HL-60/S4 (cell line): Measurements from ENCODE around the gene GPR78.
"Not testable (repeated sequence)": the region's sequence is repeated elsewhere in the genome, so short reads cannot be mapped to it uniquely, and the experiment has no call there.

Experiments used
- in situ Hi-C: fragments of 300-500 bp; cut with MboI; formaldehyde crosslinking; loops from 2 replicates; pipeline ENCODE4 v1.14.3; 2022; ENCODE audit warnings: low sequenced_read_pairs

GPR78 gene

GRCh38 chr4:8613421-8614364, 33.5 kb downstream of the GPR78 start:
- in situ Hi-C loops, result loop anchor here (25.0 kb wide), 1 partner anchor 299 kb away; no protein-coding TSS in a partner anchor

GRCh38 chr4:8614365-8615193, 34.4 kb downstream of the GPR78 start:
- in situ Hi-C loops, result loop anchor here (25.0 kb wide), 1 partner anchor 298 kb away; no protein-coding TSS in a partner anchor

- in situ Hi-C loops, result loop anchor here (25.0 kb wide), 1 partner anchor 297 kb away; no protein-coding TSS in a partner anchor
Measured at GRCh38 chr4:8615366-8615765, 35.2 kb downstream of the GPR78 start.

GRCh38 chr4:8615921-8616787, 36.0 kb downstream of the GPR78 start:
- in situ Hi-C loops, result loop anchor here (25.0 kb wide), 1 partner anchor 296 kb away; no protein-coding TSS in a partner anchor

- in situ Hi-C loops, result loop anchor here (25.0 kb wide), 1 partner anchor 295 kb away; no protein-coding TSS in a partner anchor
Measured at GRCh38 chr4:8616831-8617230, 36.6 kb downstream of the GPR78 start.

GRCh38 chr4:8617486-8618040, 37.4 kb downstream of the GPR78 start:
- in situ Hi-C loops, result loop anchor here (25.0 kb wide), 1 partner anchor 295 kb away; no protein-coding TSS in a partner anchor

GRCh38 chr4:8618421-8618820, 38.2 kb downstream of the GPR78 start:
- in situ Hi-C loops, result loop anchor here (25.0 kb wide), 1 partner anchor 294 kb away; no protein-coding TSS in a partner anchor

- in situ Hi-C loops, result loop anchor here (25.0 kb wide), 1 partner anchor 293 kb away; no protein-coding TSS in a partner anchor
Measured at GRCh38 chr4:8618961-8619720, 38.9 kb downstream of the GPR78 start.

- in situ Hi-C loops, result loop anchor here (25.0 kb wide), 1 partner anchor 291 kb away; no protein-coding TSS in a partner anchor
Measured at GRCh38 chr4:8621135-8621534, 40.9 kb downstream of the GPR78 start.

GRCh38 chr4:8624601-8625272, 44.5 kb downstream of the GPR78 start:
- in situ Hi-C loops, result loop anchor here (25.0 kb wide), 1 partner anchor 288 kb away; no protein-coding TSS in a partner anchor

GRCh38 chr4:8630240-8630905, 50.2 kb downstream of the GPR78 start:
- in situ Hi-C loops, result not testable (repeated sequence)

GRCh38 chr4:8631896-8632295, 51.7 kb downstream of the GPR78 start:
- in situ Hi-C loops, result not testable (repeated sequence)

GRCh38 chr4:8634773-8635172, 54.6 kb downstream of the GPR78 start:
- in situ Hi-C loops, result not testable (repeated sequence)

- in situ Hi-C loops, result not testable (repeated sequence)
Measured at GRCh38 chr4:8635897-8636554, 55.8 kb downstream of the GPR78 start.
